Right lobe of liver (tissue), 4 donors: ENCODE data around the gene NTM.

Experiments
- POLR2A ChIP-seq: fragments of 450-650 bp; IDR thresholded peaks from one replicate; pipeline ENCODE4 v1.6.1; 2017; ENCODE audit warnings: antibody characterized with exemption, mild to moderate bottlenecking
- TF ChIP-seq, protein P1 (sequence below), 4 donors: fragments of 200-600 bp in 3 of 4; fragments of 450-650 bp in 1 of 4; IDR thresholded peaks; one replicate each; pipeline versions ENCODE4 v1.5.1 to v1.8.0; 2016 to 2022; ENCODE audit warnings: antibody characterized with exemption in 4 of 4, mild to moderate bottlenecking in 2 of 4
- donor health status: DM: no; HTN: no; CAD: no.
- donor health status: DM: no; HTN: no; CAD: no.
- donor health status: DM: no; HTN: yes; CAD: no.

DNA sequence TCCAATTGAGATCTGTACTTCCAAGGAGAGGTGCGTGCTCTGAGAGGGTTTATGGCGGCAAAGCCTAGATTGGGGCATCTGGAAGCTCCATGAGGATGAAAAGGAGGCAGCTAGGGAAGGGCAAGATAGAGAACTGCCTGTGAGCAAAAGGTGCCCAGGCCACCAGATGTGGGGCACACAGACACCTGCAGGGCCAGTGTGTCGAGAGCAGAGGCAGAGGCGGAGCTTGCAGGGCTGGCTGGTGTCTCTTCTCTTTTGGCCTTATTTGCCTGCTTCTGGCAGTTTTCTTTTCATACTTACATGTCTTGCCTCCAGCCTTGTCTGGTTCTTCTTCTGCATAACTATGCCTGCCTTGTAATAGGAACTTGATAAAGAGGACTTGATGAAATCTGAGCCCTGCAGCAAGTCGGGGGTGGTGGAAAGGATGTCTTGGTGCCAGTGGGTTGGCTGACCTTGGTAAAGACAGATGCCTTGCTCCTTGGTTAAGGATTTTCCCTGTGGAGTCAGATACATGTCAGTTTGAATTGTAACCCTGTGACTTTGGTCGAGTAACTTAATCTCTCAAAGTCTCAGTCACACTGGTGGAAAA lies 680.3 kb downstream of the NTM start:
- TF ChIP-seq, protein P1, sequence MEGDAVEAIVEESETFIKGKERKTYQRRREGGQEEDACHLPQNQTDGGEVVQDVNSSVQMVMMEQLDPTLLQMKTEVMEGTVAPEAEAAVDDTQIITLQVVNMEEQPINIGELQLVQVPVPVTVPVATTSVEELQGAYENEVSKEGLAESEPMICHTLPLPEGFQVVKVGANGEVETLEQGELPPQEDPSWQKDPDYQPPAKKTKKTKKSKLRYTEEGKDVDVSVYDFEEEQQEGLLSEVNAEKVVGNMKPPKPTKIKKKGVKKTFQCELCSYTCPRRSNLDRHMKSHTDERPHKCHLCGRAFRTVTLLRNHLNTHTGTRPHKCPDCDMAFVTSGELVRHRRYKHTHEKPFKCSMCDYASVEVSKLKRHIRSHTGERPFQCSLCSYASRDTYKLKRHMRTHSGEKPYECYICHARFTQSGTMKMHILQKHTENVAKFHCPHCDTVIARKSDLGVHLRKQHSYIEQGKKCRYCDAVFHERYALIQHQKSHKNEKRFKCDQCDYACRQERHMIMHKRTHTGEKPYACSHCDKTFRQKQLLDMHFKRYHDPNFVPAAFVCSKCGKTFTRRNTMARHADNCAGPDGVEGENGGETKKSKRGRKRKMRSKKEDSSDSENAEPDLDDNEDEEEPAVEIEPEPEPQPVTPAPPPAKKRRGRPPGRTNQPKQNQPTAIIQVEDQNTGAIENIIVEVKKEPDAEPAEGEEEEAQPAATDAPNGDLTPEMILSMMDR (IDR thresholded peaks at IDR 0.05): no peak
- TF ChIP-seq POLR2A: no peak
